SJCRH30 (cell line): ENCODE results near the gene PSMC3. TPM values are rescaled to one million over a fixed set of nuclear protein-coding genes. Genes with fewer than 3 reads are reported as not detected.

Experiments used
- DNase-seq, 2 experiments: peaks; one replicate each; pipeline ENCODE4 v3.0.0-alpha.2; 2015 to 2020
- H3K27ac ChIP-seq: fragments of 250-450 bp; sonication (Bioruptor Pico); 2 replicates; pipeline ENCODE4 v1.5.1; 2020; ENCODE audit warnings: mild to moderate bottlenecking, moderate library complexity
- H3K27me3 ChIP-seq: fragments of 250-450 bp; sonication (Bioruptor Pico); 2 replicates; pipeline ENCODE4 v1.5.1; 2020; ENCODE audit warnings: mild to moderate bottlenecking, moderate library complexity
- H3K36me3 ChIP-seq: fragments of 250-450 bp; sonication (Bioruptor Pico); 2 replicates; pipeline ENCODE4 v1.5.1; 2020; ENCODE audit warnings: mild to moderate bottlenecking, moderate library complexity
- H3K4me1 ChIP-seq: fragments of 250-450 bp; sonication (Bioruptor Pico); 2 replicates; pipeline ENCODE4 v1.5.1; 2020; ENCODE audit warnings: mild to moderate bottlenecking, moderate library complexity
- H3K4me3 ChIP-seq: fragments of 250-450 bp; sonication (Bioruptor Pico); 2 replicates; pipeline ENCODE4 v1.5.1; 2020; ENCODE audit warnings: mild to moderate bottlenecking, moderate library complexity
- H3K9me3 ChIP-seq: fragments of 250-450 bp; sonication (Bioruptor Pico); replicated peaks from 2 replicates; pipeline ENCODE4 v1.5.1; 2020; ENCODE audit warnings: mild to moderate bottlenecking, moderate library complexity
- total RNA-seq: library from RNA; depleted of rRNA; stranded (reverse); fragments of >200 nt; shearing (Covaris generic); gene quantifications from 2 replicates; pipeline ENCODE4 v1.2.3, GENCODE V29; 2014; rRNA removed

PSMC3 gene
- total RNA-seq, 1 experiment from 2014 or later: 258 TPM

DNA sequence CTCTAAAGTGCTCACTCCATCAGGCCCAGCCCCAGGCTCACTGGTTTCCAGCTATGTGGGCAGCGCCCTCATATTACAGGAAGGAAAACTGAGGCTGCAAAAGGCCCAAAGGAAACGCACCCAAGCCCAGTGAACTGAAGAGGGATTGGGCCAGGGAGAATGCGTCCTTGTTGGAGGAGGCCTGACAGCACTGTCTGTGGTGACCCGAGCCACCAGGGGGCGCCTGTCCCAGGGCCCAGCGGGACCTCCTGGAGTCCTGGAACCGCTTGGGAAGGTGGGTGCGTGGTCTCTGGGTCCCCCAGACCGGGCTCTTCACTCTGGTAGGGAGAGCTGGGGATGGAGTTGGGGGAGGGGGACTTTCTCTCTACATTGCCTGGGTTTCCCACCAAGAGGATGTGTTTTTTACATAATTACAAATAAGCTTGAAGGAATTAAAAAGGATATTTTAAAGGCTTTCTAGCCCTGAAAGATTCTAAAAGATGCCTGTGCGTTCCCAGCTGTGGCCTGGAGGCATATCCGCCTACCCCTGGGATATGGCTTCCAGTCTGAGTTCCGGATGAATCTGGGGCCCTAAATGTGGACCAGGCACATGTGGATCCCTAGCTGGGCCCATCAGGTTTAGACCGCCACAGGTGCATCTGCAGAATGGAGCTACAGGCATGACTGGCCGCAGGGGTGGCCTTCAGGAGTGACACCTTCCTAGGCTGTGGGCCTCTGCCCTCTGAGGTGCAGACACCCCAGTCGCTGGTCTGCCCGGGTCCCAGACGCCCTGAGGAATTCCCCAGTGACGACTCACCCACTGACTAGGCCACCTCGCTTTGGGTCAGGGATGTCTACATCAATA is 52.1 kb downstream of the PSMC3 start:
- Histone ChIP-seq H3K4me3 (no peak overlapping the region), H3K27me3 (peaks cover 6% of the 10 kb centered on the region; the same call in 1 of the 2 replicates), H3K4me1 (no peaks in the 10 kb centered on the region), H3K27ac (no peak overlapping the region), H3K9me3 (no peaks in the 10 kb centered on the region), H3K36me3 (no peaks in the 10 kb centered on the region)
- DNase-seq: peak; percentile 78 to 84

DNA sequence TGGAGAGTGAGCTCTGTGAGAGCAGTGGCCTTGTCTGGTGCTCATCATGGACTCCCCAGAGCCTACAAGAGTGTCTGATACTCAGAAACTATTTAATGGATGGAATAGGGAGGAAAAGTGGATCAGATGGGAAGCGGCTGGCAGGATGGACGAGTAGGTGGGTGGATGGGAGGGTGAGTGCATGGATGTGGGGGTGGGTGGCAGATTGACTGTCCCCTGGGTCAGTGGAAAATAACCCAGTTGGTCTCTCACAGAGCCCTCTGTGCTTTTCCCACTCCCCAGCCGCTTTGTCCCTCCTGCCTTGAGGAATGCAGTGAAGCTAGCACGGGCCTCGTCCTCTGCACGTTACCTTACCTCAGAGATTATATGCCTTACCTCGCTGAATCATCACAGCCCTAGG is 53.8 kb downstream of the PSMC3 start:
- Histone ChIP-seq H3K27ac (no peak overlapping the region), H3K9me3 (no peaks in the 10 kb centered on the region), H3K36me3 (no peaks in the 10 kb centered on the region), H3K27me3 (peaks cover 6% of the 10 kb centered on the region; the same call in 1 of the 2 replicates), H3K4me1 (no peaks in the 10 kb centered on the region), H3K4me3 (no peak overlapping the region)
- no peak for DNase-seq

GRCh38 chr11:47369676-47370075 is 56.6 kb downstream of the PSMC3 start:
- Histone ChIP-seq H3K4me1 (no peaks in the 10 kb centered on the region), H3K27me3 (peaks cover 8% of the 10 kb centered on the region; the same call in 1 of the 2 replicates), H3K36me3 (no peaks in the 10 kb centered on the region), H3K9me3 (no peaks in the 10 kb centered on the region), H3K4me3 (no peak overlapping the region), H3K27ac (no peak overlapping the region)
- DNase-seq: no peak

Other genes starting within 250 kb of the PSMC3 start
- 51.1 and 51.5 TPM in 2 replicates for gene ARFGAP2, start 249.6 kb downstream of the PSMC3 start, total RNA-seq
- gene PACSIN3, start 240.0 kb downstream of the PSMC3 start, total RNA-seq: 26.7 and 29.0 TPM in 2 replicates
- gene DDB2, start 211.5 kb downstream of the PSMC3 start, total RNA-seq: 10.7 and 11.1 TPM in 2 replicates
- gene ACP2, start 177.6 kb downstream of the PSMC3 start, total RNA-seq: 26.2 and 29.6 TPM in 2 replicates
- 4.1 and 6.2 TPM in 2 replicates for gene NR1H3, start 168.4 kb downstream of the PSMC3 start, total RNA-seq
- gene MADD, start 156.3 kb downstream of the PSMC3 start, total RNA-seq: 28.8 and 29.0 TPM in 2 replicates
- gene MYBPC3, start 73.7 kb downstream of the PSMC3 start, total RNA-seq: not detected in 2 replicates
- not detected in 2 replicates for gene SPI1, start 47.9 kb downstream of the PSMC3 start, total RNA-seq
- gene SLC39A13, start 17.8 kb downstream of the PSMC3 start, total RNA-seq: 17.3 and 24.4 TPM in 2 replicates
- gene RAPSN, start 22.7 kb upstream of the PSMC3 start, total RNA-seq: 91.3 and 93.5 TPM in 2 replicates
- gene CELF1, start 126.7 kb upstream of the PSMC3 start, total RNA-seq: 107 and 108 TPM in 2 replicates
- 47.9 and 53.3 TPM in 2 replicates for gene PTPMT1, start 139.2 kb upstream of the PSMC3 start, total RNA-seq
- gene KBTBD4, start 152.5 kb upstream of the PSMC3 start, total RNA-seq: 19.3 and 22.1 TPM in 2 replicates
- 118 and 135 TPM in 2 replicates for gene NDUFS3, start 152.6 kb upstream of the PSMC3 start, total RNA-seq
- gene FAM180B, start 160.2 kb upstream of the PSMC3 start, total RNA-seq: 0.16 and 0.43 TPM in 2 replicates
- not detected in 2 replicates for gene C1QTNF4, start 168.0 kb upstream of the PSMC3 start, total RNA-seq
- 119 TPM in 2 replicates for gene MTCH2, start 216.1 kb upstream of the PSMC3 start, total RNA-seq